ENCODE measurements around the gene MRTO4.
A peak's percentile ranks its signal among the peaks of the same experiment; 100 is the strongest.

MRTO4 gene

DNA sequence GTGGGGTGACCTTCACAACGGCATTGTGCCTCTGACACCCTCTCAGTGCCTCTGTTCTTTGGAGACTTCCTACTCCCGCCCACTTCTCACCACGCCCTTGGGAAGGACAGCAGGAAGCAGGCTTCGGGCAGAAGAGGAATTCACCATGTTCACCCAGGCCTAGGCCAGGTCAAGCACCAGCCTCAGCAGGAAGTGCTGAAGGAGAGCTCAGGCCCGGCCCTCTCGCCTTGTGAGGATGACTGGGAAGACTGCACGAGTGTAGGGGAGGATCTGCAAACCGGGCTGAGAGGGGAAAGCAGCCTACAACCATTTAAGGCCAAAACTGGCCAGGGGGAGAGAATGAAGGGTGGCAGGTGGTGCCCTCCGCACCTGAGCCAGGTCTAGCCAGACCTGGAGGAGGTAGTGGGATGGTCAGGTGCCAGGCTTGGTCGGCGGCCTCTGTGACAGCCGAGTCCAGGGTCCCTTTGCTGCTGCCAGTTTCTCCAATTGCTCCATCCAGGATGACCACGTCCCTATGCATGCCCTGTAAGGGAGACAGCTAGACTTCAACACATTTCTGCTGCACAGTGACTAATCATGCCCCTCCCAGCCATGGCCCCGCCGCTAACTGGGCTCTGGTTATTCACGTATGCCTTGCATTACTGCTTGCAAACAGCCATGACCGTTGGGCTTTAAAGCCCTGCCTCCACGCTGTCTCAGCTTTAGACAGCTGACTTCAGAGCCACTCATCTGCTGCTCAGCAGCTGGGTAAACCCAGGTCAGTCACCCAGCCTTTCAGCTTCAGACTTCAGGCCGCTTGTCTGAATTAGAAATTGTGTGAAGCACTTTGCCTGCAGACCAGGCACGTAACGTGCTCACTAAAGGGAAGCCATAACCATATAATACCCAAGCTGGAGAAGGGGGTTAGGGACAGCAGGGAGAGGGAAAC is 8.9 kb downstream of the MRTO4 start:
- ATAC-seq, result peak; percentile 60
- TF ChIP-seq ISL1 (CRISPR knock-in tag; IDR thresholded peaks at IDR 0.05) (no peak), ZNF70 (CRISPR knock-in tag; IDR thresholded peaks at IDR 0.05) (no peak), ZFP3 (CRISPR knock-in tag; IDR thresholded peaks at IDR 0.05) (no peak), ZFP30 (CRISPR knock-in tag; IDR thresholded peaks at IDR 0.05) (no peak), ESRRG (CRISPR knock-in tag; IDR thresholded peaks at IDR 0.05) (no peak), TOX (CRISPR knock-in tag; IDR thresholded peaks at IDR 0.05; ENCODE audit: borderline replicate concordance) (no peak)

DNA sequence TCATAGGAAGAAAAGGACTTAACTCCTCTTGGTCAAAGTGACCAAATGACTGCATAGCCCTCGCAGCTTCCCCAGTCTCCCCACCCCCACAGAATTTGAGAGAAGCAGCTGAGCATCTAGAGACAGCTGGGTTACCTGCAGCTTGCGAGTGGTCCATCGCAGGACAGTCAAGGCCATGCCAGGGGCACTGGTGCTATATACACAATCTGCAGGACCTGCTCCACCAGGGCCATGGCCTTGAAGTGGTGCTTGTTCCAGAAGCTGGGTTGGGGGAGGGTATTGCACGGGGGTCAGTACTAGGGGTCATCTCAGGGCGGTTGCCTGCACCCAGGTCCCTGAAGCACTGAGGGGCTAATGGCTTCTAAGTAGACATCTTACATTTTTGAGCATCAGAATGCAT is 10.4 kb downstream of the MRTO4 start:
- TF ChIP-seq, protein P1, sequence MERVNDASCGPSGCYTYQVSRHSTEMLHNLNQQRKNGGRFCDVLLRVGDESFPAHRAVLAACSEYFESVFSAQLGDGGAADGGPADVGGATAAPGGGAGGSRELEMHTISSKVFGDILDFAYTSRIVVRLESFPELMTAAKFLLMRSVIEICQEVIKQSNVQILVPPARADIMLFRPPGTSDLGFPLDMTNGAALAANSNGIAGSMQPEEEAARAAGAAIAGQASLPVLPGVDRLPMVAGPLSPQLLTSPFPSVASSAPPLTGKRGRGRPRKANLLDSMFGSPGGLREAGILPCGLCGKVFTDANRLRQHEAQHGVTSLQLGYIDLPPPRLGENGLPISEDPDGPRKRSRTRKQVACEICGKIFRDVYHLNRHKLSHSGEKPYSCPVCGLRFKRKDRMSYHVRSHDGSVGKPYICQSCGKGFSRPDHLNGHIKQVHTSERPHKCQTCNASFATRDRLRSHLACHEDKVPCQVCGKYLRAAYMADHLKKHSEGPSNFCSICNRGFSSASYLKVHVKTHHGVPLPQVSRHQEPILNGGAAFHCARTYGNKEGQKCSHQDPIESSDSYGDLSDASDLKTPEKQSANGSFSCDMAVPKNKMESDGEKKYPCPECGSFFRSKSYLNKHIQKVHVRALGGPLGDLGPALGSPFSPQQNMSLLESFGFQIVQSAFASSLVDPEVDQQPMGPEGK (CRISPR knock-in tag; IDR thresholded peaks at IDR 0.05; ENCODE audit: borderline replicate concordance), result no peak
- TF ChIP-seq, protein P2, sequence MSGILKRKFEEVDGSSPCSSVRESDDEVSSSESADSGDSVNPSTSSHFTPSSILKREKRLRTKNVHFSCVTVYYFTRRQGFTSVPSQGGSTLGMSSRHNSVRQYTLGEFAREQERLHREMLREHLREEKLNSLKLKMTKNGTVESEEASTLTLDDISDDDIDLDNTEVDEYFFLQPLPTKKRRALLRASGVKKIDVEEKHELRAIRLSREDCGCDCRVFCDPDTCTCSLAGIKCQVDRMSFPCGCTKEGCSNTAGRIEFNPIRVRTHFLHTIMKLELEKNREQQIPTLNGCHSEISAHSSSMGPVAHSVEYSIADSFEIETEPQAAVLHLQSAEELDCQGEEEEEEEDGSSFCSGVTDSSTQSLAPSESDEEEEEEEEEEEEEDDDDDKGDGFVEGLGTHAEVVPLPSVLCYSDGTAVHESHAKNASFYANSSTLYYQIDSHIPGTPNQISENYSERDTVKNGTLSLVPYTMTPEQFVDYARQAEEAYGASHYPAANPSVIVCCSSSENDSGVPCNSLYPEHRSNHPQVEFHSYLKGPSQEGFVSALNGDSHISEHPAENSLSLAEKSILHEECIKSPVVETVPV (CRISPR knock-in tag; IDR thresholded peaks at IDR 0.05), result no peak
- TF ChIP-seq TCF4 (CRISPR knock-in tag; IDR thresholded peaks at IDR 0.05; ENCODE audit: borderline replicate concordance), result no peak
- TF ChIP-seq ZNF70 (CRISPR knock-in tag; IDR thresholded peaks at IDR 0.05), result no peak
- no peak for TF ChIP-seq ARNTL (CRISPR knock-in tag; IDR thresholded peaks at IDR 0.05; ENCODE audit: borderline replicate concordance, low read depth)
- no peak for TF ChIP-seq SNAI2 (CRISPR knock-in tag; IDR thresholded peaks at IDR 0.05)
- no peak for TF ChIP-seq RARB (CRISPR knock-in tag; IDR thresholded peaks at IDR 0.05)
- no peak for TF ChIP-seq ZFP30 (CRISPR knock-in tag; IDR thresholded peaks at IDR 0.05)
- TF ChIP-seq CSDC2 (CRISPR knock-in tag; IDR thresholded peaks at IDR 0.05), result no peak
- TF ChIP-seq GLIS3 (CRISPR knock-in tag; IDR thresholded peaks at IDR 0.05), result no peak
- TF ChIP-seq PPARA (CRISPR knock-in tag; IDR thresholded peaks at IDR 0.05; ENCODE audit: borderline replicate concordance), result no peak
- TF ChIP-seq BACH2 (CRISPR knock-in tag; IDR thresholded peaks at IDR 0.05; ENCODE audit: borderline replicate concordance), result no peak
- no peak for TF ChIP-seq ZNF8 (CRISPR knock-in tag; IDR thresholded peaks at IDR 0.05)
- TF ChIP-seq ESRRG (CRISPR knock-in tag; IDR thresholded peaks at IDR 0.05), result no peak
- no peak for TF ChIP-seq ZC3H10 (CRISPR knock-in tag; IDR thresholded peaks at IDR 0.05)
- TF ChIP-seq OSR1 (CRISPR knock-in tag; IDR thresholded peaks at IDR 0.05), result no peak
- peak; percentile 6; the same call in 1 of the 3 replicates for ATAC-seq

DNA sequence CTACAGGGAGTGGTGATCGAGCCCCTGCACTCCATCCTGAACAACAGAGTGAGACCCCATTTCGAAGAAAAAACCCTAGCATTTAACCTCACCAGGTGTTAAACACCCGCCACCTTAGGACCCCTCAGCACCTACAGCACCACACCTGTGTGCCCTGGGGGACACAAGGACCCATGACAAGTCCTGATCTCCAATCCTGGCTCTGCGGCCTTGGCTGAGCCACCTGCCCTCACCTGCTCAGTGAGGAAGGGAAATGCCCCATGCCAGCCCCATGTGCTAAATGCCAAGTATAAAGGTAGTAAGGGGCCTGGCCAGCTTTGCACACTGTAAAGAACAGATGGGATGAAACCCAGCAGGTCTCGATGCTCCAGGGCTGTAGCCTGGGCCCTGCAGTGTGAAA is 11.1 kb downstream of the MRTO4 start:
- ATAC-seq, result no peak
- TF ChIP-seq CSDC2 (CRISPR knock-in tag; IDR thresholded peaks at IDR 0.05) (no peak), GLIS3 (CRISPR knock-in tag; IDR thresholded peaks at IDR 0.05) (no peak), TOX (CRISPR knock-in tag; IDR thresholded peaks at IDR 0.05; ENCODE audit: borderline replicate concordance) (no peak), TCF4 (CRISPR knock-in tag; IDR thresholded peaks at IDR 0.05; ENCODE audit: borderline replicate concordance) (no peak), SNAI2 (CRISPR knock-in tag; IDR thresholded peaks at IDR 0.05) (no peak), RARB (CRISPR knock-in tag; IDR thresholded peaks at IDR 0.05) (no peak), ZC3H10 (CRISPR knock-in tag; IDR thresholded peaks at IDR 0.05) (no peak), BACH2 (CRISPR knock-in tag; IDR thresholded peaks at IDR 0.05; ENCODE audit: borderline replicate concordance) (no peak), OSR1 (CRISPR knock-in tag; IDR thresholded peaks at IDR 0.05) (no peak), ESRRG (CRISPR knock-in tag; IDR thresholded peaks at IDR 0.05) (no peak)
- TF ChIP-seq, protein P3, sequence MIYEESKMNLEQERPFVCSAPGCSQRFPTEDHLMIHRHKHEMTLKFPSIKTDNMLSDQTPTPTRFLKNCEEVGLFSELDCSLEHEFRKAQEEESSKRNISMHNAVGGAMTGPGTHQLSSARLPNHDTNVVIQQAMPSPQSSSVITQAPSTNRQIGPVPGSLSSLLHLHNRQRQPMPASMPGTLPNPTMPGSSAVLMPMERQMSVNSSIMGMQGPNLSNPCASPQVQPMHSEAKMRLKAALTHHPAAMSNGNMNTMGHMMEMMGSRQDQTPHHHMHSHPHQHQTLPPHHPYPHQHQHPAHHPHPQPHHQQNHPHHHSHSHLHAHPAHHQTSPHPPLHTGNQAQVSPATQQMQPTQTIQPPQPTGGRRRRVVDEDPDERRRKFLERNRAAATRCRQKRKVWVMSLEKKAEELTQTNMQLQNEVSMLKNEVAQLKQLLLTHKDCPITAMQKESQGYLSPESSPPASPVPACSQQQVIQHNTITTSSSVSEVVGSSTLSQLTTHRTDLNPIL (CRISPR knock-in tag; IDR thresholded peaks at IDR 0.05; ENCODE audit: low read depth), result no peak
- TF ChIP-seq, protein P2 (CRISPR knock-in tag; IDR thresholded peaks at IDR 0.05), result no peak

DNA sequence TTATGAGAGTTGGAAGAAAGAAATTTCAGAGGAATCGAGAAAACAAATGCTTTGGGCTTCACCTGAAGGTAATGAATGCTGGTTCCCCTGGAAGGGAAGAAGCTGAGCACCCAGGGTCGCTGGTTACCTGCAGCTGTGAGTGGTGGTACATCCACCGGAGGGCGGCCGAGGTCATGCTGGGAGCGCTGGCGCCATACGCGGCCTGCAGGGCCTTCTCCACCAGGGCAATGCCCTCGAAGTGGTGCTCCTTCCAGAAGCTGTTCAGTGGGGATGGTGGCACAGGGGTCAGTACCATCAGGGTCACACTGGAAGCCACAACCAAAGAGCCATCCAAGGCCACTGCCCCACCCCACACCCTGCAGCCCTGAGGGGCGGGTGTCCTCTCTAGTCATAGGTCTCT is 16.8 kb downstream of the MRTO4 start:
- TF ChIP-seq ISL1 (CRISPR knock-in tag; IDR thresholded peaks at IDR 0.05), result no peak
- TF ChIP-seq, protein P3 (CRISPR knock-in tag; IDR thresholded peaks at IDR 0.05; ENCODE audit: low read depth), result no peak
- TF ChIP-seq ZC3H10 (CRISPR knock-in tag; IDR thresholded peaks at IDR 0.05), result no peak
- no peak for TF ChIP-seq ESRRG (CRISPR knock-in tag; IDR thresholded peaks at IDR 0.05)
- TF ChIP-seq OSR1 (CRISPR knock-in tag; IDR thresholded peaks at IDR 0.05), result no peak
- no peak for TF ChIP-seq ZNF70 (CRISPR knock-in tag; IDR thresholded peaks at IDR 0.05)
- no peak for TF ChIP-seq SNAI2 (CRISPR knock-in tag; IDR thresholded peaks at IDR 0.05)
- TF ChIP-seq, protein P4, sequence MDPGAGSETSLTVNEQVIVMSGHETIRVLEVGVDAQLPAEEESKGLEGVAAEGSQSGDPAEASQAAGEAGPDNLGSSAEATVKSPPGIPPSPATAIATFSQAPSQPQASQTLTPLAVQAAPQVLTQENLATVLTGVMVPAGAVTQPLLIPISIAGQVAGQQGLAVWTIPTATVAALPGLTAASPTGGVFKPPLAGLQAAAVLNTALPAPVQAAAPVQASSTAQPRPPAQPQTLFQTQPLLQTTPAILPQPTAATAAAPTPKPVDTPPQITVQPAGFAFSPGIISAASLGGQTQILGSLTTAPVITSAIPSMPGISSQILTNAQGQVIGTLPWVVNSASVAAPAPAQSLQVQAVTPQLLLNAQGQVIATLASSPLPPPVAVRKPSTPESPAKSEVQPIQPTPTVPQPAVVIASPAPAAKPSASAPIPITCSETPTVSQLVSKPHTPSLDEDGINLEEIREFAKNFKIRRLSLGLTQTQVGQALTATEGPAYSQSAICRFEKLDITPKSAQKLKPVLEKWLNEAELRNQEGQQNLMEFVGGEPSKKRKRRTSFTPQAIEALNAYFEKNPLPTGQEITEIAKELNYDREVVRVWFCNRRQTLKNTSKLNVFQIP (CRISPR knock-in tag; IDR thresholded peaks at IDR 0.05; ENCODE audit: borderline replicate concordance, low read depth), result no peak
- no peak for TF ChIP-seq ZNF565 (CRISPR knock-in tag; conservative IDR thresholded peaks at IDR 0.05; ENCODE audit: low read depth)
- TF ChIP-seq ZFP3 (CRISPR knock-in tag; IDR thresholded peaks at IDR 0.05), result no peak
- no peak for TF ChIP-seq CSDC2 (CRISPR knock-in tag; IDR thresholded peaks at IDR 0.05)
- no peak for ATAC-seq

Measured in SK-N-SH treated with all-trans-retinoic acid at 6 μM for 48 hours (cell line).